Measurements from ENCODE around the gene TBCD. TPM values are rescaled to one million over a fixed set of nuclear protein-coding genes. Genes with fewer than 3 reads are reported as not detected.

TBCD gene
- total and polyA plus RNA-seq, 2 experiments from 2014 or later = 19.3 to 33.8 TPM

GRCh38 chr17:82935966-82936767 is 184.3 kb downstream of the TBCD start:
- Histone ChIP-seq H3K79me2 (ENCODE audit: insufficient read depth) (no peaks in the 10 kb centered on the region), H3K27me3 (replicated peaks; ENCODE audit: insufficient read depth) (no peaks in the 10 kb centered on the region), H3K9ac (no peak overlapping the region), H3K4me1 (ENCODE audit: insufficient read depth) (peaks cover 16% of the 10 kb centered on the region), H3K4me2 (ENCODE audit: unreplicated experiment) (no peak overlapping the region), H3F3A (ENCODE audit: insufficient read depth) (peaks cover 12% of the 10 kb centered on the region; the same call in 1 of the 2 replicates), H2AFZ (no peak overlapping the region), H3K9me2 (ENCODE audit: insufficient read depth) (no peaks in the 10 kb centered on the region), H3K36me3 (ENCODE audit: low read depth) (no peaks in the 10 kb centered on the region), H3K27ac (no peak overlapping the region), H4K20me1 (ENCODE audit: insufficient read depth) (no peaks in the 10 kb centered on the region), H3K4me3 (no peak overlapping the region), H3K9me3 (ENCODE audit: low read depth) (no peaks in the 10 kb centered on the region)
- WGBS, 2 experiments (ENCODE audit: low coverage in 1 of 2, low lambda C conversion rate in 2 of 2, missing lambda C conversion rate in 2 of 2) = 95 to 98% methylated on average over 27 of the region's 27 CpGs
- TF ChIP-seq EZH2phosphoT487 (IDR thresholded peaks at IDR 0.05; ENCODE audit: insufficient read depth, low read depth) = no peak
- no peak for TF ChIP-seq EZH2 (IDR thresholded peaks at IDR 0.05; ENCODE audit: insufficient read depth, poor library complexity, severe bottlenecking)
- DNase-seq = no peak
- in situ Hi-C loops (cut with MboI) = no loop called here

GRCh38 chr17:82936768-82937171 is 184.9 kb downstream of the TBCD start:
- H2AFZ ChIP-seq = no peak overlapping the region
- H3K27me3 ChIP-seq (replicated peaks; ENCODE audit: insufficient read depth) = no peaks in the 10 kb centered on the region
- no peaks in the 10 kb centered on the region for H3K36me3 ChIP-seq (ENCODE audit: low read depth)
- TF ChIP-seq EZH2 (IDR thresholded peaks at IDR 0.05; ENCODE audit: insufficient read depth, poor library complexity, severe bottlenecking) (no peak), EZH2phosphoT487 (IDR thresholded peaks at IDR 0.05; ENCODE audit: insufficient read depth, low read depth) (no peak)
- no peak overlapping the region for H3K9ac ChIP-seq
- H4K20me1 ChIP-seq (ENCODE audit: insufficient read depth) = no peaks in the 10 kb centered on the region
- H3F3A ChIP-seq (ENCODE audit: insufficient read depth) = peaks cover 8% of the 10 kb centered on the region; the same call in 1 of the 2 replicates
- 98 to 99% methylated on average over 7 to 10 of the region's 10 CpGs for WGBS, 2 experiments (ENCODE audit: low coverage in 1 of 2, low lambda C conversion rate in 2 of 2, missing lambda C conversion rate in 2 of 2)
- no peaks in the 10 kb centered on the region for H3K9me2 ChIP-seq (ENCODE audit: insufficient read depth)
- H3K9me3 ChIP-seq (ENCODE audit: low read depth) = no peaks in the 10 kb centered on the region
- no peak overlapping the region for H3K4me2 ChIP-seq (ENCODE audit: unreplicated experiment)
- no peak overlapping the region for H3K27ac ChIP-seq
- no peak overlapping the region for H3K4me3 ChIP-seq
- no peak for DNase-seq
- H3K4me1 ChIP-seq (ENCODE audit: insufficient read depth) = peaks cover 12% of the 10 kb centered on the region
- in situ Hi-C loops (cut with MboI) = no loop called here
- no peaks in the 10 kb centered on the region for H3K79me2 ChIP-seq (ENCODE audit: insufficient read depth)

GRCh38 chr17:82937411-82938371 is 185.8 kb downstream of the TBCD start:
- WGBS, 2 experiments (ENCODE audit: low coverage in 1 of 2, low lambda C conversion rate in 2 of 2, missing lambda C conversion rate in 2 of 2) = 93 to 94% methylated on average over 48 to 53 of the region's 53 CpGs
- H3K9me2 ChIP-seq (ENCODE audit: insufficient read depth) = no peaks in the 10 kb centered on the region
- H4K20me1 ChIP-seq (ENCODE audit: insufficient read depth) = no peaks in the 10 kb centered on the region
- H3K9me3 ChIP-seq (ENCODE audit: low read depth) = no peaks in the 10 kb centered on the region
- TF ChIP-seq EZH2 (IDR thresholded peaks at IDR 0.05; ENCODE audit: insufficient read depth, poor library complexity, severe bottlenecking) (no peak), EZH2phosphoT487 (IDR thresholded peaks at IDR 0.05; ENCODE audit: insufficient read depth, low read depth) (no peak)
- DNase-seq = no peak
- no peak overlapping the region for H2AFZ ChIP-seq
- no peaks in the 10 kb centered on the region for H3K79me2 ChIP-seq (ENCODE audit: insufficient read depth)
- H3K4me3 ChIP-seq = no peak overlapping the region
- H3K27ac ChIP-seq = no peak overlapping the region
- H3K27me3 ChIP-seq (replicated peaks; ENCODE audit: insufficient read depth) = no peaks in the 10 kb centered on the region
- H3K9ac ChIP-seq = no peak overlapping the region
- peaks cover 4% of the 10 kb centered on the region; the same call in 1 of the 2 replicates for H3K4me1 ChIP-seq (ENCODE audit: insufficient read depth)
- no peak overlapping the region for H3K4me2 ChIP-seq (ENCODE audit: unreplicated experiment)
- no peaks in the 10 kb centered on the region for H3F3A ChIP-seq (ENCODE audit: insufficient read depth)
- in situ Hi-C loops (cut with MboI) = no loop called here
- H3K36me3 ChIP-seq (ENCODE audit: low read depth) = no peaks in the 10 kb centered on the region

GRCh38 chr17:82938486-82938872 is 186.6 kb downstream of the TBCD start:
- Histone ChIP-seq H2AFZ (no peak overlapping the region), H3K4me1 (ENCODE audit: insufficient read depth) (no peaks in the 10 kb centered on the region), H3K27ac (no peak overlapping the region), H3K27me3 (replicated peaks; ENCODE audit: insufficient read depth) (no peaks in the 10 kb centered on the region), H3F3A (ENCODE audit: insufficient read depth) (no peaks in the 10 kb centered on the region), H3K36me3 (ENCODE audit: low read depth) (no peaks in the 10 kb centered on the region), H3K4me3 (no peak overlapping the region), H3K4me2 (ENCODE audit: unreplicated experiment) (no peak overlapping the region), H3K9me2 (ENCODE audit: insufficient read depth) (no peaks in the 10 kb centered on the region), H3K9ac (no peak overlapping the region), H3K79me2 (ENCODE audit: insufficient read depth) (no peaks in the 10 kb centered on the region), H3K9me3 (ENCODE audit: low read depth) (no peaks in the 10 kb centered on the region), H4K20me1 (ENCODE audit: insufficient read depth) (no peaks in the 10 kb centered on the region)
- in situ Hi-C loops (cut with MboI) = no loop called here
- TF ChIP-seq EZH2 (IDR thresholded peaks at IDR 0.05; ENCODE audit: insufficient read depth, poor library complexity, severe bottlenecking) (no peak), EZH2phosphoT487 (IDR thresholded peaks at IDR 0.05; ENCODE audit: insufficient read depth, low read depth) (no peak)
- DNase-seq = no peak
- WGBS, 2 experiments (ENCODE audit: low coverage in 1 of 2, low lambda C conversion rate in 2 of 2, missing lambda C conversion rate in 2 of 2) = 90 to 96% methylated on average over 8 of the region's 8 CpGs
